Effector memory CD8-positive, alpha-beta T cell (primary cell): Measurements from ENCODE around the gene NFAT5.
A peak's percentile ranks its signal among the peaks of the same experiment; 100 is the strongest.
"Not testable (repeated sequence)": the region's sequence is repeated elsewhere in the genome, so short reads cannot be mapped to it uniquely, and the experiment has no call there.

Source experiments
- ATAC-seq: fragments of 150-1000 bp; cut with Tn5 transposase; replicated peaks from 2 replicates; pipeline ENCODE4 v1.10.0; 2021; ENCODE audit warnings: mild to moderate bottlenecking, moderate library complexity
- DNase-seq, 3 experiments: peaks; one replicate each; pipeline ENCODE4 v3.0.0; 2021
- H3K27ac Mint-ChIP-seq, 2 donors: one replicate each; pipeline ENCODE4 v1.8.0; 2022; ENCODE audit warnings: mild to moderate bottlenecking in 2 of 2, mixed read lengths in 2 of 2, moderate library complexity in 2 of 2
- H3K27me3 Mint-ChIP-seq, 2 donors: one replicate each; pipeline ENCODE4 v1.8.0; 2022; ENCODE audit warnings: mixed read lengths in 2 of 2
- H3K36me3 Mint-ChIP-seq: one replicate; pipeline ENCODE4 v1.8.0; 2022; ENCODE audit warnings: mild to moderate bottlenecking, moderate library complexity, mixed read lengths; ENCODE audit not compliant: insufficient read depth
- H3K4me1 Mint-ChIP-seq, 2 donors: one replicate each; pipeline ENCODE4 v1.8.0; 2022; ENCODE audit warnings: low read depth in 2 of 2, mixed read lengths in 2 of 2
- H3K4me3 Mint-ChIP-seq, 2 donors: one replicate each; pipeline ENCODE4 v1.8.0; 2022; ENCODE audit warnings: mild to moderate bottlenecking in 2 of 2, mixed read lengths in 2 of 2, moderate library complexity in 2 of 2
- H3K9me3 Mint-ChIP-seq, 2 donors: one replicate each; pipeline ENCODE4 v1.8.0; 2022; ENCODE audit warnings: mixed read lengths in 2 of 2
- total RNA-seq, 9 experiments: gene quantifications; one replicate each; lab custom pipeline; 2026; lab: John Stamatoyannopoulos, UW

The NFAT5 gene, protein sequence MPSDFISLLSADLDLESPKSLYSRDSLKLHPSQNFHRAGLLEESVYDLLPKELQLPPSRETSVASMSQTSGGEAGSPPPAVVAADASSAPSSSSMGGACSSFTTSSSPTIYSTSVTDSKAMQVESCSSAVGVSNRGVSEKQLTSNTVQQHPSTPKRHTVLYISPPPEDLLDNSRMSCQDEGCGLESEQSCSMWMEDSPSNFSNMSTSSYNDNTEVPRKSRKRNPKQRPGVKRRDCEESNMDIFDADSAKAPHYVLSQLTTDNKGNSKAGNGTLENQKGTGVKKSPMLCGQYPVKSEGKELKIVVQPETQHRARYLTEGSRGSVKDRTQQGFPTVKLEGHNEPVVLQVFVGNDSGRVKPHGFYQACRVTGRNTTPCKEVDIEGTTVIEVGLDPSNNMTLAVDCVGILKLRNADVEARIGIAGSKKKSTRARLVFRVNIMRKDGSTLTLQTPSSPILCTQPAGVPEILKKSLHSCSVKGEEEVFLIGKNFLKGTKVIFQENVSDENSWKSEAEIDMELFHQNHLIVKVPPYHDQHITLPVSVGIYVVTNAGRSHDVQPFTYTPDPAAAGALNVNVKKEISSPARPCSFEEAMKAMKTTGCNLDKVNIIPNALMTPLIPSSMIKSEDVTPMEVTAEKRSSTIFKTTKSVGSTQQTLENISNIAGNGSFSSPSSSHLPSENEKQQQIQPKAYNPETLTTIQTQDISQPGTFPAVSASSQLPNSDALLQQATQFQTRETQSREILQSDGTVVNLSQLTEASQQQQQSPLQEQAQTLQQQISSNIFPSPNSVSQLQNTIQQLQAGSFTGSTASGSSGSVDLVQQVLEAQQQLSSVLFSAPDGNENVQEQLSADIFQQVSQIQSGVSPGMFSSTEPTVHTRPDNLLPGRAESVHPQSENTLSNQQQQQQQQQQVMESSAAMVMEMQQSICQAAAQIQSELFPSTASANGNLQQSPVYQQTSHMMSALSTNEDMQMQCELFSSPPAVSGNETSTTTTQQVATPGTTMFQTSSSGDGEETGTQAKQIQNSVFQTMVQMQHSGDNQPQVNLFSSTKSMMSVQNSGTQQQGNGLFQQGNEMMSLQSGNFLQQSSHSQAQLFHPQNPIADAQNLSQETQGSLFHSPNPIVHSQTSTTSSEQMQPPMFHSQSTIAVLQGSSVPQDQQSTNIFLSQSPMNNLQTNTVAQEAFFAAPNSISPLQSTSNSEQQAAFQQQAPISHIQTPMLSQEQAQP (N-terminal part only)
- total RNA-seq: 80.3 to 188 (median 125) reads per million in 9 experiments

DNA sequence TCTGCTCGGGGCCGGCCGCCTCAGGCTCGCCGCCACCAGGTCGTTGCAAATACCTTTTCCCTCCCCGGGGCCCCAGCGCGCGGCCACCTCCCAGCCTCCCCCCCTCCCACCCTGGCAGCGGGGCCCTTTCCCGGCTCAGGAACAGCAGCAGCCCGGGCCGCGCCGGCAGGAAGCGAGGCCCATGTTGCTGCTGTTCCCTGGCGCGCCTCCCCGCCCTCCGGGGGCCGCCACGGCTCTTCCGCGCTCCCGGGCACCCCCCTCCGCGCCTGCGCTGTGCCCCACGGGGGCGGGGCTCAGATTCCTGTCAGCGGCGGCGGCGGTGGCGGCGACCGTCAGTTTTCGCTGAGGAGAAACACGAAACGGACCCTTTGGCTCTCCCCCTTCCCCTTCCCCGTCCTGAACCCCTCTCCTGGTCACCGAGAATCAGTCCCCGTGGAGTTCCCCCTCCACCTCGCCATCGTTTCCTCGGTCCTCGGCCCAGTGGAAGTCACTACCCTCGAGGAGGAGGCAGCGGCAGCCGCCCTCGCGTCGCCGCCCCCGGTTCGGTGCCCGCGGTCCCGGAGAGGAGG, at the start of gene NFAT5:
Gene NFAT5 (plus strand): TSS at position 296 of the 569 bp plus-strand sequence. CDS start 336 bp downstream, outside the sequence.
- Mint-ChIP-seq H3K27me3 (no peaks in the 10 kb centered on the region), H3K4me1 (peaks cover 23 to 42% of the 10 kb centered on the region in 2 donors), H3K9me3 (no peaks in the 10 kb centered on the region), H3K27ac (peak within 1 kb of the TSS; percentile 99), H3K4me3 (peak within 1 kb of the TSS; percentile 99 to 100), H3K36me3 (peaks cover 18% of the 10 kb centered on the region)
- ATAC-seq (peak; percentile 71), DNase-seq (peak; percentile 84 to 98 (median 96))

DNA sequence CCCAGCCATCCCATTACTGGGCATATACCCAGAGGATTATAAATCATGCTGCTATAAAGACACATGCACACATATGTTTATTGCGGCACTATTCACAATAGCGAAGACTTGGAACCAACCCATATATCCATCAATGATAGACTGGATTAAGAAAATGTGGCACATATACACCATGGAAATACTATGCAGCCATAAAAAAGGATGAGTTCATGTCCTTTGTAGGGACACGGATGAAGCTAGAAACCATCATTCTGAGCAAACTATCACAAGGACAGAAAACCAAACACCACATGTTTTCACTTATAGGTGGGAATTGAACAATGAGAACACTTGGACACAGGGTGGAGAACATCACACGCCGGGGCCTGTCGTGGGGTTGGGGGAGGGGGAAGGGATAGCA, 47.9 kb upstream of the NFAT5 start:
- not testable (repeated sequence) for DNase-seq, H3K36me3 Mint-ChIP-seq, H3K27ac Mint-ChIP-seq, H3K4me1 Mint-ChIP-seq, ATAC-seq, H3K9me3 Mint-ChIP-seq, H3K4me3 Mint-ChIP-seq, H3K27me3 Mint-ChIP-seq

DNA sequence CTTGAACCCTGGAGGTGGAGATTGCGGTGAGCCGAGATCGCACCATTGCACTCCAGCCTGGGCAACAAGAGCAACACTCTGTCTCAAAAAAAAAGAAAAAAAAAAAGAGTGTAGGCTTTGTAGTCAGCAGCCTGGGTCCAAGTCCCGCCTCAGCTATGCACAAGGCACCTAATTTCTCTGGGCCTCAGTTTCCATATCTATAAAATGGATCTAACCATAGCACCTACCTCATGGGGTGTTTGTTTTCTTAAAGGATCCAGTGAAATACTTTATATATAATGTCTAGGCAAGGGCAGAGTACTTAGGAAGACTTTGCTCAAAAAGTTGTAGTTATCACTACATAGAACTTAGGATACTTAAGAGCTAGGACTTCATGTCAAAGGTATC, 45.4 kb upstream of the NFAT5 start:
- ATAC-seq: no peak
- peak overlapping the region in 1 of 2 donors; percentile 17 for H3K27ac Mint-ChIP-seq
- H3K4me3 Mint-ChIP-seq: no peak overlapping the region
- no peaks in the 10 kb centered on the region for H3K36me3 Mint-ChIP-seq
- H3K4me1 Mint-ChIP-seq: peaks cover 0 to 5% of the 10 kb centered on the region in 2 donors
- no peaks in the 10 kb centered on the region for H3K27me3 Mint-ChIP-seq
- H3K9me3 Mint-ChIP-seq: no peaks in the 10 kb centered on the region
- no peak for DNase-seq

DNA sequence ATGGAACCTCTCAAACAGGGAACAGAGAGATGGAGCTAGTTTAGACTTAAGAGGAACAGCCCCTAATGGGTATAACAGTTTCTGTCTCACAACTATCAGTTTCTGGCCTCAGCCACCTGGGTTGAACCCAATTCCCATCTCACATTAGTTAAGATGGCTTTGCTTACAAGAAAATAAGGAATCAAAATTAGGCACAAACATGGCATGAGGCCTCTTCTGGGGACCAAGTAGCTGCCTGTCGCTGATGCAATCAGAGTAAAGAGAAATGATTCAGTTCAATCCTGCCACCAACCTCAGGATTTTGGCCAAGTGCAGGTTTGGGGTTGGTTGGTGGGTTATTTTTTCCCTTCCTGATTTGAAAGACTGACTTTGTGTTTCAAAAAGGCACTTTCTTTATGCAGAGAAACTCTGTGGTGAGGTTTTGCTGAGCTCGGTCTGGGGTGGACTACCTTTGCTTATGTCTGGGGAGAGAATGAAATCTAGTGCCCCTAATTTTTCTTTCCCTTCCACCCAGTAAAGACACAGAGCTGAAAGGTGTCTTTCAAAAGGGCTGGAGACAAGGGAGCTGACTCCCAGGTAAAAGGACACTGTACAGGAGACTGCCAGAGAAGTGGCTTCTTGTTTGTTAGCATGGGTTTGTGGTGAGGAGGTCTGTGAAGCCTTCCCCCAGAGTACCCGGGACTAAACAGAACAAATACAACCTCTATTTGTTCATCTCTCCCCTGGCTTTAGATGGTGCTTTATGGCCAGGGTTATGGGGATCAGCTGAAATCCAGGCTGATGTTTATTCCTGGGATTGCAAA, 44.8 kb upstream of the NFAT5 start:
- H3K9me3 Mint-ChIP-seq: no peaks in the 10 kb centered on the region
- H3K4me3 Mint-ChIP-seq: no peak overlapping the region
- no peaks in the 10 kb centered on the region for H3K27me3 Mint-ChIP-seq
- ATAC-seq (peak; percentile 42), DNase-seq (no peak)
- no peaks in the 10 kb centered on the region for H3K36me3 Mint-ChIP-seq
- H3K27ac Mint-ChIP-seq: peak overlapping the region in 1 of 2 donors; percentile 17
- H3K4me1 Mint-ChIP-seq: peaks cover 0 to 4% of the 10 kb centered on the region in 2 donors

DNA sequence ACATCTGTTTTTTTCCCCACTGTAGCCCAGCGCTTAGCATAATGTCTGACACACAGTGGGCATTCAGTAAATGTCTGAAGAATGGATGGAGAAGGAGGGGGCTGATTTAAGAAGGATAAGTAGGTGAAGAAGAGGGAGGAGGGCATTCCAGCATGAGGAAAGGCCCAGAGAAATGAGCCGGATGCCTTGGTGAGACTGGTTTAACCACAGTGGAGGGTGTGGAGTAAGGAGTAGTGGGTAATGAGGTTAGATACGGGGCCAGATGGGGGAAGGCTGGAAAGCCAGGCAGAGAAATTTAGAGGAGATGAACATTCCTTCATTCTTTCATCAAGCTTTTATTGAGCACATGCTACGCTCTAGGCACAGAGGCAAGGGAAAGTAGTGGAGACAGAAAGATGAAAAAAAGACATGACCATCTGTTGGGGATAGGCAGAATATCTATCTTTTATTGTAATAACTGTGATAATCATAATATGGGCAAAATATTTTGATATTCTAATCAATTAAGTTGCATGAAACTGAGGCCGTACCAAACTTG, 43.7 kb upstream of the NFAT5 start:
- Mint-ChIP-seq H3K36me3 (no peaks in the 10 kb centered on the region), H3K9me3 (no peaks in the 10 kb centered on the region), H3K27me3 (no peaks in the 10 kb centered on the region), H3K4me3 (no peak overlapping the region), H3K27ac (no peak overlapping the region), H3K4me1 (peaks cover 0 to 4% of the 10 kb centered on the region in 2 donors)
- ATAC-seq (no peak), DNase-seq (no peak)

DNA sequence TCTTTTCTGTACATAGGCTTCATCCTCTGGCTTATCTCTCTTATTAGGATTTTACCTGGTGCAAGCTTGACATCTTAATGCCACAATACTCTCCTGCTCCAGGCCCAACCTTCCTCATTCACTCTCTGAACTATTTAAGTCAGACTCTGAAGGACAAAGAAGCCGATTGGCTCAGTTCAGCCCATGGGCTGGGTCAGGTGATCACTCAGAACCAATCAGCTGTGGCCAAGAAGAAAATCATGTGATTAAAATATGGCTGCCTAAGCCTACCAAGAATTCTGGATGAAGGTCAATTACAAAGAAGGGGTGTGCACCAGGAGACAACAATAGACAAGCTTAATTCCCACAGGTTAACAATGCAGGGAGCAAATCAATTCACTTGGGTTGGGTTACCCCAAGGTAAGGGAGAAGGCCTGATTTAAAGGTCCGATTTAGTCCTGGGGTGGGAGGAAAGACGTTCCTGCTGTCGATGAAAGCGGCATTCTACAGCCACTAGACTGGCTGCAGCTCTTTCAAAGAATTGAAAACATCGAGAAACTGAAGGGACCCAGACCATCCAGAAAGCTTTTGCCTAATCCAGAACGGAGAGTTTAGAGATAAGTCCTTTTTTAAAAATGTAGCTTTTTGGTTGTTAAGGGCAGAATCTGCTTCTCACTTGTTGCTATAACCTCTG, 42.9 kb upstream of the NFAT5 start:
- H3K36me3 Mint-ChIP-seq: no peaks in the 10 kb centered on the region
- no peak for ATAC-seq
- no peak for DNase-seq
- no peak overlapping the region for H3K27ac Mint-ChIP-seq
- H3K9me3 Mint-ChIP-seq: no peaks in the 10 kb centered on the region
- H3K4me3 Mint-ChIP-seq: no peak overlapping the region
- no peaks in the 10 kb centered on the region for H3K27me3 Mint-ChIP-seq
- peaks cover 0 to 4% of the 10 kb centered on the region in 2 donors for H3K4me1 Mint-ChIP-seq

DNA sequence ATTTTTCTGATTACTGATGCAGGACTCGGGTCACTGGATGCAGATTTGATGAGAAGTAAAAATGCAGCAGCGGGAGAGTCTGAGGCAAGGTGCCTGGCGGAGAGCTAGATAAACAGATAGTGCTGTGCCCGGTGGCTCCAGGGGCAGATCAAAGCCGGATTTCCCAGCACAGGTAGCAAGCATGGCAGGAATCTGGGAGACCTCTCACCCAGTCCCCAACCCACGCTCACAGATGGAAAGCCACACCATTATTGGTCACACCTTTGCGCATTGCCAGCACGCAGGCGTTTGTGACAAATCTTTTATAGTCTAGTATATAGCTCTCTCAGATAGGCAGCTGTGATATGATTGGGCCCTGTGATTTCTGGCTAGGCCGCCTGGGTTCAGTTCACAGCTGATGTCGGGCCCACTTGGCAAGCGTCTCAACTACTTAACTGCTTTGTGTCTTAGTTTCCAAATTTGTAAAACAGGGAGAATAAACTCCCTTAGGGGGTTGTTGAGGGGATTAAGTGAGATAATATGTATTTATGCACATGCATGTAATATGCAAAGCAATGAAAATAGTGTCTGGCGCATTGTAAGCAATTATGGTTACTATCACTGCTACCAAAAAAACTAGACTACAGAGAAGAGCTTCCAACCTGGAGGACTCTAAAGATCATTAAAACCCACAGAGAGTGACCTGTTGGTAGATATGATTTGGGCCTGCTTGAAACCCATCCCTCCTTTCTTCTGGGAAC, 42.0 kb upstream of the NFAT5 start:
- no peak for DNase-seq
- Mint-ChIP-seq H3K27ac (no peak overlapping the region), H3K9me3 (no peaks in the 10 kb centered on the region), H3K4me1 (peaks cover 0 to 4% of the 10 kb centered on the region in 2 donors), H3K27me3 (no peaks in the 10 kb centered on the region), H3K36me3 (no peaks in the 10 kb centered on the region), H3K4me3 (no peak overlapping the region)
- no peak for ATAC-seq

DNA sequence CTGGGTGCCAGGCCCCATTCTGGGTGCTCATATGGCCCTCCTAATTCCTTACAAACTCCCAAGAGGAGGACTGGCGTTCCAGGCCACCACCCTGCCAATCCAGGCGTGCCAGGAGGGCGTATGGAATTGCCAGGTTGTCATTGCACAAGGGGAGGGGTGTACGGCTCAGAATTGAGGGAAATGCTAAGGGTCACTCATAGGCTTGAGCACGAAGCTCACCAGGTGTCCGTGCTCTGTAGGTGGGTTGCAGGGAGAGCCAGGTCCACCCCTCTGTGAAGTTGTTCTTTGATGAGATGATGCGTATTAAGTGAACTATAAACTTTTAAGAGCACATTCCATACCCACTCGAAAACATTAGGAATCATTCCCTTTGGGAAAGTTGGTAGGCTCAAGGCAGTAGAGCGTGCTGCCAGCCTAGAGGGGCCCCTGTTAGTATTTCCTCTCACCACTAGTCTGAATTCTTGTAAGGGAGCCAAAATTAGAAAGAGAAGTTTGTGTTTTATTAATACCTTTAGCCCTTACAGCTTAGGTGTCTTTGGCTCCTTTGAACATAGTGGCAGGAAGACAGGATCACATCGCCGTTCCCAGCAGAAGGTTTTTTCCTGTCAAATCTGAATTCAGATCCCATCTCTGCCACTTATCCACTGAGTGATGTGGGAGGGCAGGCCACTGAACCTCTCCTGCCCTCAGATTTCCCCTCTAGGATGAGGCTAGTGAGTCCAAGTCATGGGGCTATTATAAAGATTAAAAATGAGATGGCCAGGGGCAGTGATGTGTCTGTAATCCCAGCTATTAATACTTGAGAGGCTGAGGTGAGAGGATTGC, 38.7 kb upstream of the NFAT5 start:
- H3K4me3 Mint-ChIP-seq: no peak overlapping the region
- H3K36me3 Mint-ChIP-seq: peaks cover 10% of the 10 kb centered on the region
- no peak overlapping the region for H3K27ac Mint-ChIP-seq
- peaks cover 11 to 15% of the 10 kb centered on the region in 2 donors for H3K4me1 Mint-ChIP-seq
- no peaks in the 10 kb centered on the region for H3K27me3 Mint-ChIP-seq
- no peaks in the 10 kb centered on the region for H3K9me3 Mint-ChIP-seq
- ATAC-seq (no peak), DNase-seq (no peak)

DNA sequence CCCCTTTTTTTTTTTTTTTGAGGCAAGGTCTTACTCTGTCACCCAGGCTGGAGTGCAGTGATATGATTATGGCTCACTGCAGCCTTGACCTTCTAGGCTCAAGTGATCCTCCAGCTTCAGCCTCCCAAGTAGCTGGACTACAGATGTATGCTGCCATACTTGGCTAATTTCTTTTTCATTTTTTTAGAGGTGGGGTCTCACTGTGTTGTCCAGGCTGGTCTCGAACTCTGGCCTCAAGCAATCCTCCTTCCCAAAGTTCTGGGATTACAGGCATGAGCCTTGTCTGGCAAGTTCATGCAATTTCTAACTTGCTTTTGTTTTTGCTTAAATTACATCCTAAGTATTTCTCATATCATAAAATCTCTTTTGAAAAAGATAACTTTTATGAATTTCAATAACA, 33.8 kb upstream of the NFAT5 start:
- DNase-seq (no peak), ATAC-seq (no peak)
- Mint-ChIP-seq H3K27me3 (no peaks in the 10 kb centered on the region), H3K4me1 (peaks cover 9 to 15% of the 10 kb centered on the region in 2 donors), H3K4me3 (no peak overlapping the region), H3K36me3 (peaks cover 10% of the 10 kb centered on the region), H3K27ac (no peak overlapping the region), H3K9me3 (no peaks in the 10 kb centered on the region)

DNA sequence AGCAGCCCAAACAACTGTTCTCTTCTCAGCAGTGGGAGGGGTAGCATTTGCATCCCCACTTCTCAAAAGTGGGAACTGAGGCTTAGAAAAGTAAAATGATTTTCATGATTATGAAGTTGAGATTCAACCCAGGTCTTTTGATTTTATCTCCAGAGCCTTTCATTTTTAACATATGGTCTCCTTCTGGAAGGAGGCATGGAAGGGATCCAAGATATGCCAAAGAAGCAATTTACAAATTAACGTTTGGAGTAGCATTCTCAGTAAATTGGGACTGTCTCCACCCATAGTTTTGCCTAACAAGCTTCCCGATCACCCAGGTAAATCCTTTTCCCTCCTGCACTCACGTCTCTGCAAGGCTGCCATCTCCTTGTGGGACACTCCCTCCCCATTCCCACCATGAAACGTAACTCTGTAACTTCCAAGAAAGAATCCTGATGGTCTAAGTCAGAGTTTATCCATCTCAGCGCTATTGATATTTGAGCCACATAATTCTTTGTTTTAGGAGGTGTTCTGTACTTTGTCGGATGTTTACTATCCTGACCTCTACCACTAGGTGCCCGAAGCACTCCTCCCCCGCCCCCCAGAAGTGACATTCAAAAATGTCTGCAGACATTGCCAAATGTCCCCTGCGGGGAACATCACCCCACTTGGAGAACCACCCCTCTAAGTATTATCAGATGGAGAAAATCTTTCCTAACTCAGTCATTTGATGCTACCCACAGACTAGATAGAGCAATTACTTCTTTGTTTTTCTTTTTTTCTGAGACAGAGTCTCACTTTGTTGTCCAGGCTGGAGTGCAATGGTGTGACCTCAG, 32.9 kb upstream of the NFAT5 start:
- Mint-ChIP-seq H3K9me3 (no peaks in the 10 kb centered on the region), H3K4me3 (no peak overlapping the region), H3K4me1 (peaks cover 9 to 15% of the 10 kb centered on the region in 2 donors), H3K27me3 (no peaks in the 10 kb centered on the region), H3K36me3 (peaks cover 10% of the 10 kb centered on the region), H3K27ac (peak overlapping the region in 1 of 2 donors; percentile 47)
- ATAC-seq (no peak), DNase-seq (no peak)
